ENCODE results near the gene CDHR3. TPM values are rescaled to one million over a fixed set of nuclear protein-coding genes. Genes with fewer than 3 reads are reported as not detected.

CDHR3 gene
- polyA plus RNA-seq, 5 donors, result 14.5 to 45.3 (median 33.8) TPM

DNA sequence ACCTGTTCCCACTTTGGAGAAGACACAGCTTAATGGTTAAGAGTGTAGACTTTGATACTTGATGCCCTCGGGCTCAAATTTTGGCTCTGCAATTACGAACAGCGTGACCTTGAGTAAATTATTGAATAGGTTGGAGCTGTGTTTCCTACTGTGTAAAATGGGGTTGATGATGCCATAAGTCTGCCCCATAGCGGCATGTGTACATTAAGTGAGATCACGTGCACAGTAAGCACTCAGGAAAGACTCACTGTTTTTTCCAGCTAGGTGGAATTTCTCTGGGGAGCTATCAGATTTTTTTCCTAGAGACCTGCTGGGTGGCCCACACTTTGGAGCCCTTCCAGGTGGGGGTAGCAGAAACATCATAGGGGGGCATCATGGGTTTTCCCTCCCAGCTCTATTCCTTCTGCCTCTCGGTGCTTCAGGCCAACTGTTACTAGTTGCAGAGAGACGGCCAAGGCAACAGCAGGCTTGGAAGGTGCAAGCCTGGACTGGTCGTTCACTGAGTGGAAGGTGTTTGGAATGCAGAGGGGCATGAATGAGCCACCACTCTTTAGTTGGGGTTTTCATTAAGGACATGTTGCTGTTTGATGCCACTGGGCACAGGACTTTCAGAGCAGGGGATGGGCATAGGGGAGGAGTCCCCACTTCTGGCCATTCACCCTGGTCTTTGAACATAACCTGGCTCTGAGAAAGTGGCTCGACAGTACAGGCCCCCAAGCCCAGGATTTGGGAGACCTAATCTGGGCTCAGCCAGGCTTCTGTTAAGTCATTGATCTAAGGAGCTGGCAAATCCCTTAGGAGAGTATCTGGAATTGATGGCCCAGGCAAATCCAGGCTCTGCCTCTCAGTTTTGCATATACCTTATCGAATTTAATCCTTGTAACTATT, 85.0 kb downstream of the CDHR3 start:
- no peak for DNase-seq

DNA sequence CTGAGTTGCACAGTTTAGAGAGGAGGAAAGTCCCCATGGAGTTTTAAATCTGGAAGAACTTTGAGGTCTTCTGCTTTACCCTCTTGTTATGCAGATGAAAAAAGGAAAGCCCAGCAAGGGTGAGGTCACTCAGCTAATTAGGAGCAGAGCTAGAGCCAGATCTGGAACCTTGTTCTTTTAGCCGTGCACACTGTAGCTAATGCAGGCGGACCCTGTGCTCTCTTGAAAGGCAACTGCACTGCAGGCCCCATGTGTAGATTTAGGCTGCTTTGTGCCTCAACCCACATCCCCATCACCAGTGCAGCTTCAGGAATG, 85.6 kb downstream of the CDHR3 start:
- no peak for DNase-seq

DNA sequence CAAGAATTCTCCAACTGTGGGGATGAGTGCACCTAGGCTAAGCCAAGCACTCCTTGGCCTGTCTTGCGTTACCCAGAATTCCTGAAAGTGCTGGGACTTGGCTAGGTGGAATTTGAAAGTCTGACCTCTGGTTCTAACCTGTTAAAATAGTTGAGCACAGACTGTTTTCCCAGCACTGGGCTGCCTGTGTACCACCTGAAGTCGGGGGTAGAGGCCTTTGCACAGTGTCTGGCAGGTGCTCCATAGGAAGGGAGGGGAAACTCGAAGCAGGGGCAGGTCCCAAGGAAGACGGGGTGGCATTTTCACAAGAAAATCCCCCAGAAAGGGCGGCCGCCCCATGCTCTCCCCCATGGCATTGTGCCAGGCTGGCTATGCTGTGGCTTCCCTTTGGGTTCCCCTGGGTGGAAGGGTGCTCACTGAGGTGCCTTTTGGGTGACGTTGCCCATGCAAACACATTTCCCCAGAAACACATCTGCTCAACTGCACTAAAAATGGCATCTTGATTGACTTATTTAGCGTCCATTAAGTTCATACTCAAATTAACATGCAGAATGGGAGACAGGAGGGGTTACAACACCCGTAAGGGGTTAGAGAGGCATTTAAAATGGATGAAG, 86.2 kb downstream of the CDHR3 start:
- no peak for DNase-seq

GRCh38 chr7:106050002-106050745, 87.1 kb downstream of the CDHR3 start:
- DNase-seq, result peak; percentile 54 to 59

DNA sequence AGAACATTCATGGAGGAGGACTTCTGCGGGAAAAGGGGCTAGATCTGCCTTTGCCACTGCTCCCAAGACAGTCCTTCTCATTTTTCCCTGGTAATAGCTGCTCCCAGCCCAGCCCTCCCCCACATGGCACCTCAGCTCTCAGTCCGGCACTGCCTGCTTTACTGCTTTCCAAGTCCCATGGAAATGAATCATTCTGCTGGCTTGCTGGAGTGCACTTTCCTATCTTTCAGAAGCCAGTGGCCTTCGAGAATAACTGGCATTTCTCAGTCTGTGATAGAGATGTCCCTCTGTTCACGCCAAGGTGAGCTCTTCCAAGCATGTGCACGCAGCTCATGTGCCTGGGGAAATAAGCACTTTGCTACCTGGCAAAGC, 87.7 kb downstream of the CDHR3 start:
- DNase-seq, result no peak

DNA sequence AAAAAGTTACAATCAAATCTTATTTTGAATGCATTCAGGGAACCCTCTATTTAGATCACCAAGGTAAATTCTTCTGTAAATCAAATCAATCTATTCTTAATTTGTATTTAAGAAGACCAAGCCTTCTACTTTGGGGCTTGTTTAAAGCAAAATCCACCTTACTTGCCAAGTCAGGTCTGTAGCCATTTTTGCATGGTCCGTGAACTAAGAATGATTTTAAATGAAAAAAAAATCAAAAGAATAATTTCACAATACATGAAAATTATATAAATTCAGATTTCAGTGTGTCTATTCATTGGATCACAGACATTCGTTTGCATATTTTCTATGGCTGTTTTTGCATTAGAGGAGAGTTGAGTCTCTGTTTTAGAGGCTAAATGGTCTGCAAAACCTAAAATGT, 89.6 kb downstream of the CDHR3 start:
- no peak for DNase-seq

DNA sequence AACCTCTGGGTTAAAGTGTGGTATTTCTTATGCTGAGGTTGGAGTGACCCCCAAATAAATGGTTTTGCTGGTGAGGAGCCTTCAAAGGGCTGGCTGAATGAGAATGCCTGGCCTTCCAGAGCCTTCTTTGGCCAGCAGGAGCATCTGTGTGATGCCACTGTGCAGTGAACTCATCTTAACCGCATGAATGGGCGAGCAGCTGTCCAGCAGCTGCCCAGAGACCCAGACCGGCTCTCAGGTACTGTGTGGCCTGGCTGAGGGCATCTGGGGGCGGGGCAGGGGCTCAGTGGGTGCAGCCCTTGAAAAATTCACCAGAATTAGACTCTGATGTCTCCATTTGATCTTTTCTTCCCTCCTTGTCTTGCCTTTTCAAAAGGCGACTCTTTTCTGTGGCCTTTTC, 90.0 kb downstream of the CDHR3 start:
- DNase-seq, result no peak

- DNase-seq, result no peak
These were observed 91.3 kb downstream of the CDHR3 start for GRCh38 chr7:106054156-106054910.

DNA sequence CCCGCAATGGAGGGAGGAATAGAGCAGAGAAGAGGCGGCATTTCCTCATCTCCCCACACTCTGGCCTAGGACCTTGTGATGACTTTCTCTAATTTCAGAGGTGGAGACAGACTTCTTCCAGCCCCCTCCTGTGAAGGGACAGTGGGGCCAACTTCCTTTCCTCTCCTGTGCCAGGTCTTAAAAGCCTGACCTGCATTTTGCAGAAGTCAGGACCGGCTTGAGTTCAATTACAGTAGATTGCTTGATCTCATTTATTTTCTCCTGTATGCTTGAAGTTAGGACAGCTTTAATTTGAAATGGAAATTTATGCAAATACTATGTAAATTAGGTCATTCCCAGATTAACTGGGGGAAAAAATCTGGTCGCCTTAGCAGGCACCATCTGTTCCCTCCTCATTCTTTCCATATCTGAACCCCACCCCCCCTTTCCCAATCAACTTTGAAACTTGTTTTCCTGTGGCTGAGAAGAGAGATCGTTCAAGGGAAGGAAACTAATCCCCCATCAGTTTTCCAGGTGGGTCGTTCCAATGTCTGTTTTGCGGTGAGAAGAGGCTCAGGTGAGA, 92.0 kb downstream of the CDHR3 start:
- no peak for DNase-seq

DNA sequence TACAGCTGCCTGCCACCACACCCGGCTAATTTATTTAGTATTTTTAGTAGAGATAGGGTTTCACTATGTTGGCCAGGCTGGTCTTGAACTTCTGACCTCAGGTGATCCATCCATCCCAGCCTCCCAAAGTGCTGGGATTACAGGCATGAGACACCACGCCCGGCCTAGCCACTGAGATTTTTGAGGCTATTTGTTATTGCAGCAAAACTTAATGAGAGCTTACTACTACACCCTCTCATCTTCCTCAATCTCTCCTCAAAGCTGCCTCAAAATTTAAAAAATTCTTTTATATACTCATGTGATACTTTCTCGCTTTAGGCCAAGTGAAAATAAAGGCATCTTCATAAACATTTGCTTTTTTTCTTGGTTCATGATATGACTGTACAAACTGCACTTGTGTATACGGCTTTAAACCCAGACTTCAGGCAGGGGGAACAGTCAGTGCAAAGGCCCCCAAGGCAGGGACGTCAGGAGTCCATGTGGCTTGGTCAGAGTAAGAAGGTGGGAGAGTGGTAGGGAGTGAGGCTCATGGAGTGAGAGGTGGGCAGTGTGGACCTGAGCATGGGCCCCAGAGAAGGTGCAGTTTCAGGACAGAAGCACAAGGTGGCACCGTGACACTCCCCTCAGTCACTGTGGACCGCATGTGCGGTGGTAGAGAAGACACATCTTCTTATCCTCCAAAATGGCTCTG, 93.6 kb downstream of the CDHR3 start:
- DNase-seq, result peak in 1 of 2 donors; percentile 57

- DNase-seq, result no peak
These were observed 94.3 kb downstream of the CDHR3 start for GRCh38 chr7:106057204-106057961.

GRCh38 chr7:106057962-106058927, 95.2 kb downstream of the CDHR3 start:
- peak in 1 of 2 donors; percentile 52 for DNase-seq

- no peak for DNase-seq
These were observed 95.9 kb downstream of the CDHR3 start for GRCh38 chr7:106058928-106059324.

DNA sequence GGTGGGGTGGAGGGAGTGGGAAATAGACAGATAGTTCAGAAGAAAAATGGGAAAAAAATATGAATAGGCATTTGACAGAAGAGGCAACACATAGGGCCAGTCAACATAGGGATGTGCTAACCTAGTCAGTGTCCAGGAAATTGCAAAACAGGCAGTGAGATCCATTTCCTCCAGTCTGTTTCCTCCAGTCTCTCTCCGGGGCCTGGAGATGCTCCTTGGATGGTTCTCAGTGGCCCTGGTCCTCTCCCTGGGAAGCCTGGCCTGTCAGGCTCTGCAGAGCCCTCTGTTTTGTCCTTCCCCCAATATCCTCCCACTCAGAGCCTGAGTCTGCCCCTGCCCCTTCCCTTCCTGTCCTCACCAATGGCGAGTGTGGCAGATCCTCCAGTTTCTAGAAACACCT, 96.5 kb downstream of the CDHR3 start:
- no peak for DNase-seq

- DNase-seq, result no peak
These were observed 97.4 kb downstream of the CDHR3 start for GRCh38 chr7:106060394-106060920.

DNA sequence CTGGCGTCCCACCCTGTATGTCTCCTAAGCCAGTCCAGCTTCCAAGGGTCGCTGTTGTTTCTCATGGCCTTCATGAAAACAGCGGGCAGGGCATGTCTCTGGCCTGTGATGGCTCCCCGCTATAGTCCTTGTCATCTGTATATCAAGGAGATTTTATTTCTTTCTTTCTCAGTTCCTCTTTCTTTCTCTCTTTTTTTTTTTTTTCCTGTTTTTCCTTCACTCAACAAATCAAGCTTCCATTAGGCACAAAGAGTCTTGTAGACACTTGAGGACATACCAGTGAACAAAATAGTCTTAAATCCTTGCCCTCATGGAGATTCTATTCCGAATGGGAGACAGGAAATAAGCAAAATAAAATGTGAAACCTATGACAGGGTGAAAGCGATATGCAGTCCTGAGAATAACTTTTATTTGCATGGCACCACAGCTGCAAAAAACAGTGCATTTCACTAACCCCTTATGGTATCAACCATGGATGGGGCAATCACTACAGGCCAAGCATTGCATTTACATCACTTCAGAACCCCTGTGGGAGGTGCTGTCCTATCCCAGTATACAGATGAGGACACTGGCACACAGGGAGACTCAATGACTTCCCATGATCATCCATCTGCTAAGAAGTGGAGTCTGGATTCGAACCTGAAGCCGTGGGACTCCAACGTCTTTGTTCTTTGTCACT, 98.4 kb downstream of the CDHR3 start:
- DNase-seq, result no peak

DNA sequence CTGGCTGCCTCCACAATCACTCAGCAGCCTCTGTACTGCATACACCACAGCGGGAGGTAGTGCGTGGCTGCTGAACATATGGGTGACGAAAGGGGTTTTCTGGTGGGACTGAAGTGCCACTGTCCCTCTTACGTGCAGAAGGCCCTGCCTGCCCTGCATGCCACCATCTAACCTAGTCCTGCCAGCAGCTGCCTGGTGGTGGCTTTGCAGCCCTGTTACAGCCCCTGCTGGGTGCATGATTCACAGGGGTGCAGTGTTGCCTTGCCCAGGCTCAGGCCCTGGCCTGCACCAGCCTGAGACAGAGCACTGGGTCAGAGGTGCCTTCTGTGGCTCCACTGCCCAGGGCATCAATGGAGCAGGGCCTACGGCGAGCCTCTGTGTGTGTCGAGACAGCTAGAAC, 98.9 kb downstream of the CDHR3 start:
- no peak for DNase-seq

DNA sequence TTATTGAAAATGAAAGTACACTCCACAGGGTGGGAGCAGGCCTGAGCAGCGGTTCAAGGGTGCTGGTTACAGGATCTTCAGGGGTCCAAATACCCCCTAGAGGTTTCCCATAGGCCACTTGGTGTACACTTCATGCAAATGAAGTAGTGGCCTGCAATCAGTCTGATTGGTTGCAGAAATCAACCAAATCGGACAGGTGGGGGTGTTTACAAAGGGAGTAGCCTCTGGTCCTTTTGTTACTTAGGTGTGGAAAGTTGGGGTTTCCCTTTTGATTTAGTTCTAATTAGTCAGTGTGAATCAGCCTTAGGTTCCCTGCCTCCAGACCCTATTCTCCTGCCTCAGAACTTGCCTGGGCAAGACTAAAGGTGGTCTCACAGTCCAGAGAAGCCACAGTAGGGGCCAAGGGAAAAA, 99.5 kb downstream of the CDHR3 start:
- no peak for DNase-seq

Data from right lung (tissue), 5 donors.